Mesodermal cell (in vitro differentiated cells): Measurements from ENCODE around the gene SLC19A1.
"Not testable (repeated sequence)": the region's sequence is repeated elsewhere in the genome, so short reads cannot be mapped to it uniquely, and the experiment has no call there.

ENCODE experiments used
- H3K27ac ChIP-seq: 2 replicates; pipeline ENCODE4 v1.7.0; 2013; ENCODE audit warnings: mild to moderate bottlenecking, low read depth, low read length, moderate library complexity; ENCODE audit not compliant: severe bottlenecking
- H3K36me3 ChIP-seq: 2 replicates; pipeline ENCODE4 v1.7.1; 2013; ENCODE audit warnings: mild to moderate bottlenecking, low read length, moderate library complexity; ENCODE audit not compliant: control insufficient read depth, insufficient read depth
- H3K4me1 ChIP-seq: one replicate; pipeline ENCODE4 v1.7.1; 2013; ENCODE audit warnings: mild to moderate bottlenecking, low read length; ENCODE audit not compliant: insufficient read depth, control insufficient read depth, poor library complexity, severe bottlenecking
- H3K4me3 ChIP-seq: 2 replicates; pipeline ENCODE4 v1.7.0; 2013; ENCODE audit warnings: low read length, control low read depth, mild to moderate bottlenecking; ENCODE audit not compliant: insufficient read depth, poor library complexity, severe bottlenecking; ENCODE audit errors: extremely low read depth
- H3K9me3 ChIP-seq: 2 replicates; pipeline ENCODE4 v1.7.1; 2013; ENCODE audit warnings: mild to moderate bottlenecking, low read length, moderate library complexity; ENCODE audit not compliant: control insufficient read depth
- WGBS, 2 experiments: methylation state at CpG; one replicate each; pipeline ENCODE4 v1.1.5; 2013; ENCODE audit warnings: missing lambda C conversion rate in 2 of 2; ENCODE audit not compliant: insufficient coverage in 2 of 2; 5-methylcytosine and 5-hydroxymethylcytosine counted together

SLC19A1 gene

DNA sequence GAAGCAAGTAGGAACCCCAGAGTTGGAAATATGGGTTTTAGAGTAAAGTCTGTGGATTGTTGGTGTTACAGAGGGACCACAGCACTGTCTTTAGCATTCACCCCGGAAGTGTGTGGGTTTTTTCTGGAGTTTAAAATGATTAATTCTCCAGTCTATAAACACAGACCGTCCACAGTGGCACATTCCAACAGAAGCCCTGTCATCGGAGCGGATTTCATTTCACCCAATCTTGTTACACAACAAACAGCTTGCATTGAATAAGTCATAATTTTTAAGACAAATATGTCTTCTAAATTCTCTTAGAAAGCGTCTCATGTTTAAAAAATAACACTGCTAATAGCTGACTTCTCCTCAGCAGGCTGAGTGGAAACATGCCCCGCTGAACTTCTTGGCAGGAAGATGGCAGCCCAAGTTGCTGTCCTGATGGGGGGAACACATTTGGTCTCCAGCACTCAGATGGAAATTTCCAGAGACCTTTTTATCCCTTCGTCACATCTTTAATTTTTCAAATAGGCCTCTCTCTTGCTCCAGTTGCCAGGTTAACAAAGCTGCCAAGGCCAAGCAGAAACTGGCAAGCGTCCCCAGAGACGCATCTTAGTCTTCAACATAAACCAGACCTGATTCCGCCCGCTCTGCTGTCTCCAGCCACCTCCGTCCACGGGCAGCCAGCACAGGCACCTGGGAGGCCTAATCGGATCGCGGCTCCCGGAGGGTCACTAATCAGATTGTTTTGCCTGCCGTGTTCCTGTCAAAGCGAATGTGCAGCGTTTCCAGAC lies 28.8 kb upstream of the SLC19A1 start:
- H3K36me3 ChIP-seq: no peaks in the 10 kb centered on the region
- H3K4me1 ChIP-seq: no peaks in the 10 kb centered on the region
- no peak overlapping the region for H3K4me3 ChIP-seq
- WGBS, 2 experiments: 85 to 94% methylated on average over 14 to 15 of the region's 20 CpGs
- no peaks in the 10 kb centered on the region for H3K9me3 ChIP-seq
- no peak overlapping the region for H3K27ac ChIP-seq

DNA sequence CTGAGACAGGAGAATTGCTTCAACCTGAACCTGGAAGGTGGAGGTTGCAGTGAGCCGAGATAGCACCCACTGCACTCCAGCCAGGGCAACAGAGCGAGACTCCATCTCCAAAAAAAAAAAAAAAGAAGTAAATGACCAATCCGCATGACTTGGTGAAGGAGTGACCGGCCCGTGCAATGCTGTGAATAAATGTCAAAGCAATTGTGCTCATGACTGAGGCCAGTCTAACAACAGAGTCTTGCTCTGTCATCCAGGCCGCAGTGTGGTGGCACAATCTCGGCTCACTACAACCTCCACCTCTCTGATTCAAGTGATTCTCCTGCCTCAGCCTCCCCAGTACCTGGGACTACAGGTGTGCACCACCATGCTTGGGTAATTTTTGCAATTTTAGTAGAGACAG lies 27.8 kb upstream of the SLC19A1 start:
- Histone ChIP-seq H3K4me3 (no peak overlapping the region), H3K36me3 (no peaks in the 10 kb centered on the region), H3K4me1 (no peaks in the 10 kb centered on the region), H3K9me3 (no peaks in the 10 kb centered on the region), H3K27ac (no peak overlapping the region)
- WGBS, 2 experiments: 94 to 96% methylated on average over 5 to 7 of the region's 7 CpGs

DNA sequence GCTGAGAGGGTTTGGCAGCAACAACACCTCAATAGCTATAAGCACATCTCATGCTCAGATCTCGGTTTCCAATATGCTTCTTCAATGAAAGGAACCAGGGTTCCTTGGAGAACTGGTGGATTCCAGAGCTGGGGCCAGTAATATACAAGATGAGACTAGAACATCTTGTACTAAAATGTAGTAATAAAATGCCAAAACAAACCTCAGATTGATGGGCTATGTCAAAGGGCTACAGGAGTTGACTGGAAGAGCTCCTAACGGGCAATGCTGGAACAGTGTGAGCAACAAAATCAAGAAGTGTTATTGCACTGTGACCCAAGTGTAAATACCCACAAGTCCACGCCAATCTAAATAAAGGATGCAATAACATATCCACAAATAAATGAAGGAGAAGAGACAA lies 26.1 kb upstream of the SLC19A1 start:
- no peak overlapping the region for H3K4me3 ChIP-seq
- no peak overlapping the region for H3K27ac ChIP-seq
- H3K36me3 ChIP-seq: no peaks in the 10 kb centered on the region
- H3K4me1 ChIP-seq: no peaks in the 10 kb centered on the region
- no CpG with 5 or more reads among the region's 3 CpGs for WGBS, 2 experiments
- peaks cover 3% of the 10 kb centered on the region for H3K9me3 ChIP-seq

DNA sequence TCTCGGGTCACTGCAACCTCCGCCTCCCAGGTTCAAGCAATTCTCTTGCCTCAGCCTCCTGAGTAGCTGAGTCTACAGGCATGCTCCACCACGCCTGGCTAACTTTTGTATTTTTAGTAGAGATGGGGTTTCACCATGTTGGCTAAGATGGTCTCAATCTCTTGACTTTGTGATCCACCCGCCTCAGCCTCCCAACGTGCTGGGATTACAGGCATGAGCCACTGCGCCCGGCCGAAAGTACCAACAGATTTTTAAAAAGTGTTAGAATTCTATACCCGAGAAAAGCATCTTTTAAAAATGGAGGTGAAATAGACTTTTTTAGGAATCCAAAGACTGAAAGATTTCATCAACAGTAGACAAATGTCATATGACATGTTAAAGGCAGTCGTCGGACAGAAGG lies 21.9 kb upstream of the SLC19A1 start:
- 91% methylated on average over 5 to 9 of the region's 11 CpGs for WGBS, 2 experiments

DNA sequence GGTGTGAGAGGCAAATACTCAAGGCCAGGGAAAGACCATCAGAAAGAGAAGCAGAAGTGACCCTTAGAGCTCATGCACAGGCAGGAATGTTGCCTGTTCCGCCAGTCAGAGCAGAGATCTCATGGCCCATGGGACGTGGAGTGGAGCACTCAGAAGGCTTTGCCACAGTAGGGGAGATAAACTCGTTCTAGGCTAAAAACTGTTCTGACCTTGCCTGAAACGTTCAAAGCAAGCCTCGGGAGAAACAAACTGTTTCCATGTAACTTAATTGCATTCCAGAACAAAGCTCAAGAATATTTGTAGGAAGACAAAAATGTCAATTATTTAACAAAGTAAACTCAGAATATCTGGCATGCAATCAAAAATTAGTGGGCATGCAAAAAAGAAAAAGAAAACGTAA lies 20.7 kb upstream of the SLC19A1 start:
- Histone ChIP-seq H3K36me3 (no peaks in the 10 kb centered on the region), H3K27ac (no peak overlapping the region), H3K9me3 (peaks cover 3% of the 10 kb centered on the region), H3K4me3 (no peak overlapping the region), H3K4me1 (no peaks in the 10 kb centered on the region)
- WGBS, 2 experiments: 83 to 91% methylated on average over 3 of the region's 6 CpGs

More for the DNA sequence above, 21.9 kb upstream of the SLC19A1 start:
- H3K4me1 ChIP-seq, H3K36me3 ChIP-seq, H3K9me3 ChIP-seq, H3K27ac ChIP-seq, H3K4me3 ChIP-seq: not testable (repeated sequence)

DNA sequence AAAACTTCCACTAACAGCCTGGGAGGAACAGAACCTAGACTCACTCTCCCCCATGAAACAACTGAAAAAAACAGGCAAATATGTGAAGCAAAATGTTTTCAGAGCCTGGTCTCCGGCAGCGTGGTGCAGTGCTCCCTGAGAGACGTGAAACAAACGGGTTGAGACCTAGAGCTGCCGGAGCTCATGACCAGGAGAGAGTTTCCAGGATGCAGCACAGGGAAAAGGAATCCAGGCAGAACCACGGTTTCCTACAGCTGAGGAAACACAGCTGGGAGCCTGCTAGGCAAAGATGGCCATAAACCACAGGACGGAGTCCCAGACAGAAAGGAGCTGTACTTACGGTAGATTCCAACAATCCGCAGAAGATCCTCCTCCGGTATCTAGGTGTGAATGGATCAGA lies 20.2 kb upstream of the SLC19A1 start:
- Histone ChIP-seq H3K27ac (no peak overlapping the region), H3K9me3 (peaks cover 3% of the 10 kb centered on the region), H3K4me3 (no peak overlapping the region), H3K4me1 (no peaks in the 10 kb centered on the region), H3K36me3 (no peaks in the 10 kb centered on the region)
- 87 to 90% methylated on average over 10 of the region's 10 CpGs for WGBS, 2 experiments

DNA sequence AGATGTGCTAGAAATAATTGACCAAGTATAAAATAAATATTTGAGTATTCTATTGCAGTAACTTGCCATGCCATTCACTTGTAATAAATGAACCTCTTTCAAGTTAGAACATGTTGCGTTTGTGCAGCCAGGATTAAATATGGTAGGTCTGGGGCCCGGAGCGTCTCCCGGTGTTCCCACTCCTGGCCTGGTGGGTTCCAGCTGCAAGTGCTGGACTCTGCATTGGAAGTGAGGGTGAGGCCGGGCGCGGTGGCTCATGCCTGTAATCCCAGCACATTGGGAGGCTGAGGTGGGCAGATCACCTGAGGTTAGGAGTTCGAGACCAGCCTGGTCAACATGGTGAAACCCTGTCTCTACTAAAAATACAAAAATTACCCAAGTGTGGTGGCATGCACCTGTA lies 19.0 kb upstream of the SLC19A1 start:
- H3K4me3 ChIP-seq, H3K9me3 ChIP-seq, H3K4me1 ChIP-seq, H3K27ac ChIP-seq, H3K36me3 ChIP-seq: not testable (repeated sequence)
- WGBS, 2 experiments: 93 to 98% methylated on average over 3 to 4 of the region's 8 CpGs

DNA sequence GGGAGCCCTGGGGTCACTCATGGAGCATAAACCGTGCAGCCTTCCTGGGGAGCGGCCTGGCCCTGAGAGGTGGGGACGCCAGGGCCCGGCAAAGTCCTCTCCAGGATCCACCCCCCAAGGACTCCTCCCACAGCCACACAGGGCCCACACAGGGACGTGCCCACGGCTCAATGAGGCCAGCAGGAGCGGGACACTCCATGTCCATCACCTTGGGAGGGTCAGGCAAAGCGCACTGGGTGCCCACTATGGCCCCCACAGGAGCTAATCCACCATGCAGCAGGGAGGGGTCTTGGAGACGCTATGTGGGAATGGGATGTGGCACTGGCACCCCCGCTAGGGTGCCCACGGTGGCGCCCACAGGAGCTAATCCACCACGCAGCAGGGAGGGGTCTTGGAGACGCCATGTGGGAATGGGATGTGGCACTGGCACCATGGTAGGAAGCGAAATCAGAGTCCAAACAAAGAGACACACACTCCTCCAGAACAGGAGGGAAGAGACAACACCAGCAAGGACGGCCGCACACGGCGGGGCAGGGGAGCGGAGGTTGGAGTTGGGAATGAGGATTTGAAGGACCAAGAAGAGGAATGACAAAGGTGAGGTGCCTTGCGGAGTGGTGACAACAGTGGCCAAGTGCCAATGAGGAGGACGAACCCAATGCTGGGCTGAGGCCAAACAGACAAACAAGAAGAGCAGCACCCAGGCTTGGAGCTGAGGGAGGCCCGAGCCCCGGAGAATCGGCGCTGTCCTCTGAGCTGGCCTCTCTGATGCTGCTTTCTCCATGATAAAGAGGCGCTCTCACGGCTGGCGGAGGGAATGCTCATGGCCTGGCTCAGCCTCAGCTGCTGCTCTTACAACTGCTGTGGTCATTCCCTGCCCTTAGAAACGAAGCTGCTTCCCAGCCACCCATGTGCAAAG lies 18.1 kb upstream of the SLC19A1 start:
- Histone ChIP-seq H3K36me3 (no peaks in the 10 kb centered on the region), H3K4me1 (no peaks in the 10 kb centered on the region), H3K27ac (no peak overlapping the region), H3K4me3 (no peak overlapping the region), H3K9me3 (peaks cover 3% of the 10 kb centered on the region)
- WGBS, 2 experiments: 84 to 88% methylated on average over 16 to 28 of the region's 30 CpGs

DNA sequence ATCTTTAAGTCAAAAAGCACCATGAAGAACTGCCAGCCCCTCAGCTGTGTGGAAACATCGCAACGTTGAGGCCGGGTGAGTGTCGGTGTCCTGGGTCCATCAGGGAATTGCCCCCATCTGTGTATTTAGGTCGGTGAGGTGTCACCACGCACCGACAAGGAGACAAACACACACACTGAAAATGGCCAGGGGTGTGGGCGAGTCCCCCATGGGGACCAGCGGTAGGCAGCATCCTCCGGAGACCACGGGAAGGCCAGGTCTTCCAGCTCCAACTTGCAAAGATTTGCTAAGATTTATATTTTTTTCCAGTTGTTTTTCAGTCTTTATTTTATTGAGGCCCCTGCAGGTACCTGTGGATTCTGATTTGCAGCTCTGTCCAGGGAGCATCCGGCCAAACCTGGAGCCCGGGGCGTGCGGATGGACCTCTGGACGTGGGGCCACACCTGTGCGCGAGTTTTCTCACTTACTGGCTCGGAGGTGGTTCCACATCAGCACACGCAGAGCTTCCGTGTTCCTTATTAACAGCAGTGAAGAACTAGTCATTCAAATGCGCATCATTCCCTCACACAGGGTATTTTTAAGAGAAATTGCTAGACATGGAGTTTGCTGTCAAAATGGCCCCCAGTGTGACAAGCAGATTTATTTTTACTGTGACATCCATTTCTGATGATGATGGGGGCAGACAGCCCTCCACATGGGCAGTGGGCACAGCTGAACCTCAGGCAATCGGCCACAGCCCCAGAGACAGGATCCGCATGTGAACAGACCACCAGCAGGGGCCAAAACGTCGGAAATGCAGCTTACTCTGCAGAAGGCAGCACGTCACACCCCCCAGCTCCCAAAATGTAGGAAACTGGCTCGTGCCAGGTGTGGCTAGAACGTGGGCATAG lies 17.2 kb upstream of the SLC19A1 start:
- no peak overlapping the region for H3K27ac ChIP-seq
- WGBS, 2 experiments: 81 to 84% methylated on average over 26 of the region's 29 CpGs
- no peaks in the 10 kb centered on the region for H3K36me3 ChIP-seq
- H3K9me3 ChIP-seq: peaks cover 3% of the 10 kb centered on the region
- H3K4me3 ChIP-seq: no peak overlapping the region
- H3K4me1 ChIP-seq: no peaks in the 10 kb centered on the region

DNA sequence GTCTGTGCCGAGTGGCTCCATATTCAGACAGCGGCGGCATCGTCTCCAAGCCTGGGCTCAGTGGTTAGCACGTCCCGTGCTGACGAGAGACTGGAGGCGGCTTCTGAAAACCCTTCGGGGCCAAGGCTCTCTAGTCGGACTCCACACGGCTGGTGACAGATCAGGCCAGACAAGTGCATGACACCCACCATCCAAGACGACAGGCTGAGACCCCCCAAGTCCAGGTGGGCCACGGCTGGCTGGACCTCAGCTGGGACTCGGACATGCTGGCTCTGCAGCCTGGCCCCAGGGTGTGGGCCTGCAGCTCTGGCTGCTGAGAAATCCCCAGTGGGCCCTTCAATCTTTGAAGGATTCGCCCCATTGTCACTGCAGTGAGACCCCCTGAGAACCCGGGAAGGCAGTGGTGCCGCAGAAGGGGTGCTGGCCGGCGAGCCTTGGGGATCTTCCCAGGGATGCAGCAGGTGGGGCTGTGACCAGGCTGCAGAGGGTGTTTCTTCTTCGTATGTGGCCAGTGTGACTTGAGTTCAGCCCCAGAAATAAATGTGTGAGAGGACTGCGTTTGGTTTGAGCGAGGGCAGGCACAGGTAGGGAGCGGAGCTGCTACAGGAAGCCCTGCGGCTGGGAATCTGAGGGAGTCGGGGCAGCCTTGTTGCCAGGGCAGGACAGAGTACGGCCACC lies 15.9 kb upstream of the SLC19A1 start:
- Histone ChIP-seq H3K27ac (no peak overlapping the region), H3K4me1 (no peaks in the 10 kb centered on the region), H3K36me3 (no peaks in the 10 kb centered on the region), H3K9me3 (no peaks in the 10 kb centered on the region), H3K4me3 (no peak overlapping the region)
- WGBS, 2 experiments: 90 to 93% methylated on average over 25 to 26 of the region's 26 CpGs
